HTR-8/SVneo (cell line): Measurements from ENCODE around the gene BCR.
"Not testable (repeated sequence)": the region's sequence is repeated elsewhere in the genome, so short reads cannot be mapped to it uniquely, and the experiment has no call there.

Source experiments
- DNase-seq: peaks from one replicate; pipeline ENCODE4 v3.0.0; 2011; ENCODE audit warnings: low spot score, mixed read lengths; ENCODE audit not compliant: insufficient read length
- FAIRE-seq: peaks from 2 replicates; lab custom pipeline; 2011; peaks lifted over from hg19 to GRCh38; lab: Jason Lieb, UNC

Gene BCR

DNA sequence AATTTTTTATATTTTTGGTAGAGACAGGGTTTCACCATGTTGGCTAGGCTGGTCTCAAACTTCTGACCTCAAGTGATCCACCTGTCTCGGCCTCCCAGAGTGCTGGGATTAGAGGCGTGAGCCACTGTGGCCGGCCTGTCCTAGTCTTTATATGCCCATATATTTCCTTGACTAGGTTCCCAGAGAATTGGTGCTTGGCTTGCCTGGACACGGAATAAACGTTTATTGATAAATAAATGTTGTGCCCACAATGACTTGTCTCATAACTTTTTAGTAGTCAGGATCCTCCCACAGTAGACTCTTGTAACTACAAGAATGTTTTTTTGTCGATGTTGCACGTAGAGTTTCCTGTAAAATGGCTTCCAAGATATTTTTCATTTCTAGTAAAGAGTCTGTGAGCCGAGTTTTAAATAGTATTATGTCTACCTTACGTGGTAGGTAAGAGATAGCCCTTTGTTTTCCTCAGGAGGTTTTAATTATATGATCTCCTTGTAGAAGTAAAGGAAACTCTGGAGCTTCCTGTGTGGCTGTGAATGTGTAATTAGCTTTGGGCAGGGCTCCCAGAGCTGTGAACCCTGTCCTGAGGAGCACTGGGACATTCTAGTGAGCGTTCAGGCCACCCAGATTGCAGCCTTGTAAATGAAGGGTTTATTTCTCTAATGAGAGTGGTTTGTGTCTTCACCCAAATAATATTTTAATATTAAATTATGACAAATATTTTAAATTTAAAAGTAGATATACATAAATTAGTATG is 161.8 kb downstream of the BCR start:
- FAIRE-seq, DNase-seq: not testable (repeated sequence)

DNA sequence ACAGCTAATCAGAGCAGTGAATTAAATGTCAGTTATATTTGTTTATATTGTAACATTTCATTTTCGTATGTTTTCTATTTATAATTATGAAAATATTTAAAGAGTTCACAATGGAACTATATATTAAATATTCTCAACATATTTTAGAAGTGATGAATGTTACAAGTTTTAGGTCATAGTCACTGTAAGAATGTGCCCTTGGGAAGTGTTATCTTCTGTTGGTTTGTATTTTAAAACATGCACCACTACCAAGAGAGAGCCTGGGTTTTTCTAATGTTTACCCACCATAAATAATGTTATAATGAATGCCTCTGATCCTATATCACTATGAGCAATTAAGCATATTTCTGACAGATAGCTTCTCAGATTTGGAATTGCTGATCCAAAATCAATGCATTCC is 171.0 kb downstream of the BCR start:
- FAIRE-seq (no peak), DNase-seq (no peak)

DNA sequence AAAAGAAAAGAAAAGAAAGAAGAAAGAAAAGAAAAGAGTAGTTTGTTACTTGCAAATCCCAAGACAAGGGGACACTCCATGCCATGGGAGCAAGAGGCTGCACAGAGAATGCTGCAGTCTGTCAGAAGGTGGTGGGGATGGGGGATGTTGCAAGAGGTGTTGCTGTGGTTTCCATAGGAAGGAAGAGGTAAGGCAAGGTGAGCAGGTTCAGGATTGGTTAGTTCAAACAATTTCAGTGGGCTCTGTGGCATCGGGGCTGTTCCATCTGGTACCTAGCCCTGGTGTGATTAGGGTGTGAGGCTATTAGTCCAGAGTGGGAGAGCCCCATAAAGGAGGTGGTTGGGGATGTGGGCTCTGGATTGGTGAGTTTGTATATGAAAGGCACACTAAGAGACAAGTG is 172.7 kb downstream of the BCR start:
- FAIRE-seq (no peak), DNase-seq (no peak)

DNA sequence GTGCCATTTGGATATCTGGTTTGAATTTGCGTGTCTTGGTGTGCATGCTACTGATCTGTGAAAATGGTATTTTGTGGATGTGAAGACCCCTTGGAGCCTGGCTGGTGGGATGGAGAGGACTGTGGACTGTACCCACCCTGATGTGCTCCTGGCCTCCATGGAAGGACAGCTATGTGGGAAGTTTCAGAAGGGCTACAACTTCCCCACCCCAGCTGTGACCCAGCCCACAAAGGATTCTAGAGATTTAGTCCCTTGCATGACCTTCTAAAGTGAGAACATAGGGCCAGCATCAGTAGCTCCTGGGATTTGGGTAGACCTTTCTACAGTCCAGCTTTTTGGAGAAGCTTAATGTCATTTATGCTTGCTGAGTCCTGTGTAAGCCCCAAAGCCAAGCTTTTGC is 173.4 kb downstream of the BCR start:
- DNase-seq (no peak), FAIRE-seq (no peak)

DNA sequence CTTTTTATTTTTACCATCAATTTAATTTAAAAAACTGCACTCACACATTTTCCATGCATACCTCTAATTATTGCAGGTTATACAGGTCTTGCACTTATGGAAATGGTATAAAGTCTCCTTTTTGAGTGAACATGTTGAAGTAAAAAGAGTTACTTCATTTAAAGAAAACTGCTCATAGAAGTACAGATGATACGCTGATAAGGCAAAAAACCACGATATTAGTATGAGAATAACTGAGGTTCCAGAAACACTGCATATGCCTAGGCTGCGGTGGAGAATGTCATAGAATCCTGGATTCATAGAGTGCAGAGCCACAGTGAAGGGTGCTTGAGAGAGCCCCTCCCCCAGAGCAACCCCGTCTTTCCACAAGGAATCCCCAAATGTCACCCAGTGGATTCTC is 175.8 kb downstream of the BCR start:
- DNase-seq (no peak), FAIRE-seq (no peak)

DNA sequence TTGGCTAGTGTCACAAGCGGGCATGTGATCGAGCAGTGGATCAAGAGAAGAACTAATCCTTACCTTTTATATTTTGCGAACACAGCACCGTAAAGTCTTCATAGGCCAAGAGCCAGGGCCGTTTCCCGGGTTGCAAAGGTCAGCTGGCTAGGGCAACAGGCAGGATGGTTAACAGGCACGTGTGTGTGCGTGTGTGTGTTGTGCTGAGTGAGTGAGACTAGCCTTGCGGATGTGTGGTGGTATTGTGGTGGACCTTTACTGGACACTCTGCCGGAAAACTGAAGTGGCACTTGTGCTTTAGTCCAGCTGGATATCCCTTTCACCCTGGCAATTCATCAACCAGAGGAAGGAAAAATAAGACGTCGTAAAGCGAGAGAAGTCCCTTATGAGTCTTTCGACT is 176.7 kb downstream of the BCR start:
- FAIRE-seq (no peak), DNase-seq (no peak)

DNA sequence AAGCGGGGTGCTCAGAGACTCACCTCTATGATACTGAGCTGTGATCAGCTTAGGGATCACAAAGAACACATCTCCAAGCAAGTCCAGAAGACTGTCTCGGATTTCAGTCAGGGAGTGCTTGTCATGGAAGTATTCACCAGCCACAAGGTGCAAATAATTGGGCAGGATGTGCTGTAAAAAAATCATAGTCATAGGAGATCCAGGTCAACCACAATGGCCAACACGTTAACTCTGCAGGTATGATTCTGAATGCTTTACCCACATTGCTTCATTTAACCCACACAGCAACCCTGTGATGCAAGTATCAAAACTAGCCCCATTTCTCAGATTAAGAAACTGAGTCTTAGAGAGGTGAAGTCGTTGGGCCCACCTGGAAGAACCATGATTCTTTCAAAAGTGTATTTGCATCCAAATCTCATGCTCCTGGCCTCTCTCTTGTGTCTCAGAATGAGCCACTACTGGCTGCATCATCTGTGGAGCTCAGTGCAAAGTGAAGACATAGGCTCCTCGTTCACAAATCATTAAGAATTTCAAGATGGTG is 179.3 kb downstream of the BCR start:
- FAIRE-seq = no peak
- DNase-seq = no peak

DNA sequence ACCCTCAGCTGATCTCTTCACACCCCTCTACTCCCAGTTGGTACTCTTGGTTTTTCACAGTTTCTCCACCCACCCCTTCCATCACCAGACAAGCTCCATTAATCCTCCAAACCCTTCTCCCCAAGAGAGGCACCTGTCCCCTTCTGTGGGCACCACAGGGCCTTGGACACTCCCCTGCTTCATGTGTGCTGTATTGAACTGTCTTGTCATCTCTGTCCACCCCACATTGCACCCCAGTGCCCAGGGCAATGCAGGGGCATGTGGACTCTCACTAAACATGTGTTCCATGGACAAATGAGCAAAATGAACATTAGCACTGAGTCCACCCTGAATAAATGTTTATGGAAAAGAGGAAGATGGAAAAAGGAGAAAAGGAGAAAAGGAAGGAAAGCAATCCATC is 181.4 kb downstream of the BCR start:
- FAIRE-seq = no peak
- no peak for DNase-seq

DNA sequence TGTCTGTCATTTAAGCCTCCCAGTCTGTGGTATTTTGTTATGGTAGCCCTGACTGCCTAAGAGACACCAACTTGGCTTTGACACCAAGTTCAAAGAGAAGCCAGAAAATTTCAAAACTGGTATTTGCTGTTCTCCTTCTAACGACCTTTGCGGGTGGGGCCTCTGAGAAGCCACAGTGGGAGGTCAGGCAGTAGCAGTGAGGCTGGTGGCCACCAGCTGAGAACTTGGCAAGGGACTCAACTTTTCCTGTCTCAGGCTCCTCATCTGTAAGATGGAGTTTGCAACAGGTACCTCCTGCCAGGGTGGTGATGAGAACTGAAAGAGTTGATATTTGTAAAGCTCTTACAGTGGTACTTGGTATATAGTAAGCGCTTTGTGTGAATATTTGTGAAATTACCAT is 183.4 kb downstream of the BCR start:
- no peak for DNase-seq
- FAIRE-seq = no peak

DNA sequence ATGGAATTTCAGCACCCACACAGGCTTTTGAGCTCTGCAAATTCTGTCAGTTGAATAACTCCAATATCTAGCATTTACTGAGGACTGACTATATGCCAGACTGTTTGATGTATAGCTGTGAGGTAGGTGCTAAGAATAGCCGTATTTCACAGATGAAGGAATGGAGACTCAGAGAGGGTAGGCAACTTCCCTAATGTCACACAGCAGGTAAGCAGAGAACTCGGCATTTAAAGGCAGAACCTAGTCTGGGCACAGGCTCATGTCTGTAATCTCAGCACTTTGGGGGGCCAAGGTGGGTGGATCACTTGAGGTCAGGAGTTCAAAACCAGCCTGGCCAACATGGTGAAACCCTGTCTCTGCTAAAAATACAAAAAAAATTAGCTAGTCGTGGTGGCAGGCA is 184.1 kb downstream of the BCR start:
- DNase-seq = no peak
- FAIRE-seq = no peak

DNA sequence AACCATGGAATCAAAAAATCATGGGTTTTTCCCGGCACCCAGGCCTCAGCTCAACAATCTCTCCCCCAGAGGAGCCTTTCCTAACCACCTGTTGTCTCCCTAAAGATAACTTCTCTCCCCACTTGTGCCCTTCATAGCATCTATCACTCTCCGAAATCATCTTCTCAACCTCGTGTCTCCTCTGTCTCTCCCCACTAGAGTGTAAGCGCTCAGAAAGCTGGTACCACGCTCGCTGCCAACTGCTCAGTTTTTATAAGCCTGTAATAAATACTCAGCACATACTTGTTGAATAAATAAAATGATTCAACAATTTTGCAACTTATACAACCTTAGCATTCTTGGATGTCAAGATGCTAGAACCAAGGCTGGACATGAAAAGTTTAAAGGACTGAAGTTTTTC is 185.2 kb downstream of the BCR start:
- no peak for FAIRE-seq

DNA sequence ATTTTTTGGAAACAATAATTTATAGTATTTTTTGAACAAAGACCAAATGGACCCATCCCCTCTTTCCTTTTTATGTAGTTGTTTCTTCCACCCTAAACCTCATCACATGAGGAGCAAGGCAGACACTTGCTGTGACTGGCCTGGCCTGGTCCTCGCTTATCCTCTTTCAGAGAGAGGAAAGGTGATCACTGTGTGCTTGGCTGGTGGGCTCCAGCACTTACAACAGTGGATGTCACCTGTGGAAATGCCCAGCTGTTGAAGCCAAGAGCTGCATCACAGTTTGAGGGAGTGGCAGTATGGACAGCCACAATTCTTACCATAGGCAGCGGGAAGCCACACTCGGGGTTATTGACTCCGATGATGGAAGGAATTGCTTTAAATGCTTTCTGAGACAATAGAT is 185.7 kb downstream of the BCR start:
- DNase-seq (no peak), FAIRE-seq (no peak)

More for the DNA sequence above, 185.2 kb downstream of the BCR start:
- DNase-seq = no peak

DNA sequence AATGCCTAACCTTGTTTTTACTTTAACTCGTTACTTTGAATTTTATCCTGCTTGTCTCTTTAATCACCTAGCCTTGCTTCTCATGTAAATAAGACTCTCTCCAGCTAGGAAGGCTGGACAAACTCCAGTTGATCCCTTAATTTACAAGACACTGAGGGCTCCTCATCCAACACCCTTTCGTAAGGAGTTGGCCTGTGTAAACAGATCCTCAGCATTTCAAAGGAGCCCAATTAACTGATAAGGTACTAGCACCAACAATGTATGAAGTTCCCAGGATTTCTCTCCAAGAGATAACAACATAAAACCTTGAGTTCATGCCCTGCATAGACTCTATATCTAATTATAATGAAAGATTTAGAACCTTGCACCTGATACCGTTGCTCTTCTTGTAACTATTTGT is 186.9 kb downstream of the BCR start:
- not testable (repeated sequence) for FAIRE-seq, DNase-seq
